Endodermal cell (in vitro differentiated cells): ENCODE data around the gene FAM193B. TPM values are rescaled to one million over a fixed set of nuclear protein-coding genes. Genes with fewer than 3 reads are reported as not detected.
A peak's percentile ranks its signal among the peaks of the same experiment; 100 is the strongest.

ENCODE experiments used
- DNase-seq: peaks from one replicate; pipeline ENCODE4 v3.0.0-alpha.2; 2017
- H3K27ac ChIP-seq: 2 replicates; pipeline ENCODE4 v1.5.1; 2013; ENCODE audit warnings: mild to moderate bottlenecking, low read depth, low read length, moderate library complexity
- H3K27me3 ChIP-seq: 2 replicates; pipeline ENCODE4 v1.6.1; 2013; ENCODE audit warnings: mild to moderate bottlenecking, low read length, moderate library complexity; ENCODE audit not compliant: insufficient read depth, control insufficient read depth, poor library complexity, severe bottlenecking
- H3K36me3 ChIP-seq: 2 replicates; pipeline ENCODE4 v1.7.0; 2013; ENCODE audit warnings: mild to moderate bottlenecking, low read length, moderate library complexity; ENCODE audit not compliant: control insufficient read depth, insufficient read depth
- H3K4me1 ChIP-seq: one replicate; pipeline ENCODE4 v1.7.0; 2013; ENCODE audit warnings: low read length; ENCODE audit not compliant: control insufficient read depth, insufficient read depth
- H3K4me3 ChIP-seq: 2 replicates; pipeline ENCODE4 v1.5.1; 2013; ENCODE audit warnings: mild to moderate bottlenecking, low read length, moderate library complexity
- H3K9ac ChIP-seq: 2 replicates; pipeline ENCODE4 v1.6.1; 2013; ENCODE audit warnings: mild to moderate bottlenecking, low read length, moderate library complexity; ENCODE audit not compliant: poor library complexity, severe bottlenecking; ENCODE audit errors: extremely low read depth
- H3K9me3 ChIP-seq: 2 replicates; pipeline ENCODE4 v1.6.1; 2013; ENCODE audit warnings: mild to moderate bottlenecking, low read length, moderate library complexity; ENCODE audit not compliant: control insufficient read depth
- H3K27ac Mint-ChIP-seq: 2 replicates; pipeline ENCODE4 v1.8.0; 2020; ENCODE audit warnings: mixed read lengths
- H3K27me3 Mint-ChIP-seq: 2 replicates; pipeline ENCODE4 v1.8.0; 2021; ENCODE audit warnings: mild to moderate bottlenecking, mixed read lengths; ENCODE audit not compliant: insufficient read depth
- H3K36me3 Mint-ChIP-seq: 2 replicates; pipeline ENCODE4 v1.8.0; 2020; ENCODE audit warnings: low read depth, mixed read lengths
- H3K4me1 Mint-ChIP-seq: 2 replicates; pipeline ENCODE4 v1.8.0; 2020; ENCODE audit warnings: mixed read lengths
- H3K4me3 Mint-ChIP-seq: 2 replicates; pipeline ENCODE4 v1.8.0; 2020; ENCODE audit warnings: mild to moderate bottlenecking, moderate library complexity, mixed read lengths
- H3K9me3 Mint-ChIP-seq: 2 replicates; pipeline ENCODE4 v1.8.0; 2020; ENCODE audit warnings: mild to moderate bottlenecking, mixed read lengths
- CTCF ChIP-seq: fragments of 200-600 bp; sonication (generic); conservative IDR thresholded peaks from 2 replicates; pipeline ENCODE4 v1.5.0; 2021; ENCODE audit warnings: antibody characterized with exemption, mild to moderate bottlenecking
- WGBS, 2 experiments: methylation state at CpG; one replicate each; pipeline versions ENCODE4 v1.1.5 to v1.1.7; 2013; ENCODE audit warnings: missing lambda C conversion rate in 2 of 2, mixed read lengths in 1 of 2; ENCODE audit not compliant: insufficient coverage in 1 of 2, insufficient read length in 1 of 2; 5-methylcytosine and 5-hydroxymethylcytosine counted together
- total RNA-seq, 2 donors: library from RNA; stranded (reverse); fragmentation: NEBNext Ultra II Directional in 1 of 2; extraction: Animal tissue kit (Norgen Biotek cat#: 25700) in 1 of 2; gene quantifications; 2 replicates in 1 of 2; 3 replicates in 1 of 2; pipeline ENCODE4 v1.2.1, GENCODE V29; 2021

FAM193B gene
- total RNA-seq, 2 donors from 2014 or later: 112 to 115 TPM

DNA sequence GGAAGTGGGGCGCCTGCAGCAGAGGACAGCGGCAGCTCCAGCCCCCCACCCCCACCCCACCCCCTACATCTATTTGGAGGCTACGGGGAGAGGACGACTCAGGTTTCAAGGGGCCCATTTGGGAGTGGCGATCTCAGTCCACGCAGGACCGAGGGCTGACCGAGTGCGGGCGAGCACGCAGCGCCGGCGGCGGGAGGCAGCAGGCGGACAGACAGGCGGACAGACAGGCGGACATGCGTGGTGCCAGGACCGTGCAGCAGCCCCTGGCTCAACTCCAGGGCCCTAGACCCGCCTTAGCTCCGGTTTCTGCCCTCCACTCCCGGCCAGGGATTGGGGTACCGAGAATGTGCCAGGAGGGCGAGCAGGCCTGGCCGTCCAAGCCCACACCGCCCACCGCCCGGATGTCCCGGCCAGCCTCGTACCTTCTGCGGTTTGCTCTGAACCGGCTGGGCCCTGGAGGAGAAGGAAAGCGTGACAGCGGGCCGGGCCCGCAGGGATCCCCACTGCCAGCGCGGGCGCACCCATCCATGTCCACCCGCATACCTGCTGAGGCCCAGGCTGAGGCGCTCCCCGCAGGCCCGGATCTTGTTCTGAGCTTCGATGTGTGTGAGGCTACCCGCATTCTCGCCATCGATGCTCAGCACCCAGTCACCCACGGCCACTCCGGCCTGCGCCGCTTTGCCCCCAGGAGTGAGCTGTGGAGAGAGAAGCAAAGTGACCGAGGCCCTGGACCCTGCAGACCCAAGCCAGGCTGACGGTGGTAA, 62.2 kb downstream of the FAM193B start:
- H3K9me3 Mint-ChIP-seq: no peaks in the 10 kb centered on the region
- Histone ChIP-seq H3K4me1 (peaks cover 17% of the 10 kb centered on the region), H3K9ac (no peak overlapping the region), H3K27me3 (no peaks in the 10 kb centered on the region), H3K9me3 (no peaks in the 10 kb centered on the region), H3K27ac (no peak overlapping the region), H3K36me3 (peaks cover 78% of the 10 kb centered on the region), H3K4me3 (no peak overlapping the region)
- peak overlapping the region; percentile 16 for H3K27ac Mint-ChIP-seq
- no peaks in the 10 kb centered on the region for H3K27me3 Mint-ChIP-seq
- no peak overlapping the region for H3K4me3 Mint-ChIP-seq
- TF ChIP-seq CTCF: no peak
- peaks cover 54% of the 10 kb centered on the region for H3K36me3 Mint-ChIP-seq
- peaks cover 17% of the 10 kb centered on the region for H3K4me1 Mint-ChIP-seq
- DNase-seq: no peak
- 94 to 96% methylated on average over 36 to 54 of the region's 54 CpGs for WGBS, 2 experiments

DNA sequence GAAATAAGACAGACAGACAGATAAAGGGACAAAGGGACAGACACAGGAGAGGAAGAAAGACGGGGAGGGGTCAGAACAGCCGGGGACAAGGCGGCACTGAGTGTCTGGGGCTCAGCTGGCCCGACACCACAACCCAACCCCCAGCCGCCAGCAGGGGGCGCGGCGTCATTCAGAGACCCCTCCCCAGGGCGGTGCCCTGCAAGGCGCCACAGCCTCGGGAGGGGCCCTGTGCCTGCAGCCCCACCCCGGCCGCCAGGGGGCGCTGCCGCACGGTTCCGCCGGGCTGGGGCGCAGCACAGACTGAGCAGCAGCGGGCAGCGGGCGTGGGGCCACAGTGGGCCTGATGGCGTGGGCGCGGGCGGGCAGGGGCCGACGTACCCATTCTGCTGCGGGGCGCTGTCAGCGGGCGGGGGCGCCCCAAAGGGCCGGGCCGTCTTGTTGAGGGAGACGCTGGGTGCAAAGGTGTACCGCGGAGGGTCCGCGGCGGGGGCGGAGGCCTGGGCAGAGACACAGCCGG, 62.9 kb downstream of the FAM193B start:
- peaks cover 17% of the 10 kb centered on the region for H3K4me1 Mint-ChIP-seq
- H3K4me3 ChIP-seq: no peak overlapping the region

DNA sequence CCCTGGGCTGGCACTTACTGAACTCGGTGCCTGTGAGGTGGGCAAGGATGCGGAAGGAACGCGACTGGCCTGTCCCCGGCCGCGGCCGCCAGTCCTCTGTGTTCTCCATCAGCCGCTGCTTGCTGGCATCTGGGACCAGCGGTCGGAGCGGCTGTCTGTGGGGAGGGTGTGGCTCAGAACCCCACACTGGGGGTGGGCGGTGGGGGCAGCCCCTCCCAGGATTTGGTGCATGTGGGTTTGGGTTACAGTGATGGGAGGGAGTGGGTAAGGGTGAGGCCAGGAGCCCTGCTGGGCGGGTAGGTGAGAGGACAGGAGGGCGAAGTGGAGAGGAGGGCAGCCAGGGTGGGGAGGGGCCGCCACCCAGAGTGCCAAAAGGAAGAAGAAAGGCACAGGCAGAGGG, 63.4 kb downstream of the FAM193B start:
- H3K27ac ChIP-seq: peak overlapping the region; percentile 77
- Mint-ChIP-seq H3K4me1 (peaks cover 14% of the 10 kb centered on the region), H3K4me3 (peak overlapping the region; percentile 22), H3K9me3 (no peaks in the 10 kb centered on the region), H3K27me3 (no peaks in the 10 kb centered on the region), H3K36me3 (peaks cover 62% of the 10 kb centered on the region), H3K27ac (peak overlapping the region; percentile 82)
- no peak for TF ChIP-seq CTCF
- no peak for DNase-seq
- 95% methylated on average over 16 of the region's 16 CpGs; no CpG with 5 or more reads in 1 of the 2 experiments for WGBS, 2 experiments
- no peaks in the 10 kb centered on the region for H3K9me3 ChIP-seq
- H3K4me3 ChIP-seq: no peak overlapping the region
- H3K4me1 ChIP-seq: peaks cover 17% of the 10 kb centered on the region
- H3K9ac ChIP-seq: no peak overlapping the region
- H3K27me3 ChIP-seq: no peaks in the 10 kb centered on the region
- peaks cover 86% of the 10 kb centered on the region for H3K36me3 ChIP-seq

More for the DNA sequence above, 62.9 kb downstream of the FAM193B start:
- peak overlapping the region; percentile 77 for H3K27ac ChIP-seq
- peaks cover 17% of the 10 kb centered on the region for H3K4me1 ChIP-seq
- 29 to 52% methylated on average over 22 to 41 of the region's 43 CpGs for WGBS, 2 experiments
- H3K9ac ChIP-seq: no peak overlapping the region
- peak overlapping the region; percentile 82 for H3K27ac Mint-ChIP-seq
- peaks cover 82% of the 10 kb centered on the region for H3K36me3 ChIP-seq
- H3K4me3 Mint-ChIP-seq: peak overlapping the region; percentile 22
- no peaks in the 10 kb centered on the region for H3K9me3 ChIP-seq
- peak; percentile 100 for TF ChIP-seq CTCF
- no peaks in the 10 kb centered on the region for H3K27me3 ChIP-seq
- peak; percentile 98 for DNase-seq
- no peaks in the 10 kb centered on the region for H3K27me3 Mint-ChIP-seq
- peaks cover 57% of the 10 kb centered on the region for H3K36me3 Mint-ChIP-seq
- no peaks in the 10 kb centered on the region for H3K9me3 Mint-ChIP-seq
